Endothelial cell of umbilical vein (primary cell): ENCODE results near the gene DPH2.

ENCODE experiments used
- CTCF ChIP-seq, 2 donors: IDR thresholded peaks; 1 replicate in 1 of 2; 2 replicates in 1 of 2; pipeline ENCODE4 v1.5.1; 2011; ENCODE audit warnings: low read length in 2 of 2, mild to moderate bottlenecking in 2 of 2, moderate library complexity in 2 of 2, control low read depth in 1 of 2, inconsistent platforms in 1 of 2, low read depth in 1 of 2; ENCODE audit not compliant: insufficient read depth in 1 of 2; ENCODE audit errors: extremely low read depth in 1 of 2
- EZH2 ChIP-seq: IDR thresholded peaks from 2 replicates; pipeline ENCODE4 v1.6.1; 2012; ENCODE audit warnings: borderline replicate concordance, low read depth, mild to moderate bottlenecking, moderate library complexity, low read length, inconsistent platforms; ENCODE audit not compliant: severe bottlenecking
- JUN ChIP-seq: IDR thresholded peaks from 2 replicates; pipeline ENCODE4 v1.6.1; 2011; ENCODE audit warnings: borderline replicate concordance, low read depth; ENCODE audit not compliant: insufficient read length, insufficient read depth
- MYC ChIP-seq: IDR thresholded peaks from one replicate; pipeline ENCODE4 v1.6.1; 2011; ENCODE audit warnings: mild to moderate bottlenecking, low read depth, low read length
- POLR2AphosphoS5 ChIP-seq: IDR thresholded peaks from 2 replicates; pipeline ENCODE4 v1.6.1; 2012; ENCODE audit warnings: low read depth, mild to moderate bottlenecking, control low read depth, low read length, moderate library complexity; ENCODE audit not compliant: insufficient read depth

DNA sequence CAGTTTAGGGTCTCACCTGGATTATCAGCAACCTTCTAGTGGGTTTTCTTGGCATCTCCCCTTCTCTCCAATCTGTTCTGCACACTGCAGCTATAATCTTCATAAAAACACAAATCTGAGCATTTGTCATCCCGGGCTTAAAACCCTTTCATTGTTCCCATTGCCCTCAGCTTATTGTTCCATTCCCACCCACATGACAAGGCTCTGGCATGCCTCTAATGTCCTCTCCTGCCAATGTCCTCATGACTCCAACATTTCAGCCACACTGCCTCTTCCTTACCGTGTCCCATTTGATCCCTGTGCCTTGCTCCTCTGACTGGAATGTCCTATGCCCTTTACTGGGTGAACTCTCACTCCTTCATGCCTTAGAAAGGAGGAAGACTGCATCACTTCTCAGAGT, 7.5 kb upstream of the DPH2 start:
- TF ChIP-seq JUN (no peak), POLR2AphosphoS5 (no peak), EZH2 (no peak), CTCF (IDR thresholded peaks at IDR 0.05; ENCODE audit: extremely low read depth in 1 of 2, insufficient read depth in 1 of 2, low read depth in 1 of 2, low read length in 2 of 2) (no peak), MYC (no peak)
